Measurements from ENCODE around the gene AHSP.

- no peak for TF ChIP-seq POLR2A (IDR thresholded peaks at IDR 0.05; ENCODE audit: low read depth, low read length)
- TF ChIP-seq TAF1 (IDR thresholded peaks at IDR 0.05; ENCODE audit: borderline replicate concordance, low read depth, low read length): no peak
- TF ChIP-seq POLR2AphosphoS5 (IDR thresholded peaks at IDR 0.05; ENCODE audit: low read depth, low read length): no peak
Measured at GRCh38 chr16:31525113-31525512, 2.6 kb upstream of the AHSP start.
